Glomerular visceral epithelial cell (primary cell): ENCODE results near the gene RNF128.

Experiments
- DNase-seq: peaks from one replicate; pipeline ENCODE4 v3.0.0-alpha.2; 2016; ENCODE audit errors: extremely low spot score

Gene RNF128, protein sequence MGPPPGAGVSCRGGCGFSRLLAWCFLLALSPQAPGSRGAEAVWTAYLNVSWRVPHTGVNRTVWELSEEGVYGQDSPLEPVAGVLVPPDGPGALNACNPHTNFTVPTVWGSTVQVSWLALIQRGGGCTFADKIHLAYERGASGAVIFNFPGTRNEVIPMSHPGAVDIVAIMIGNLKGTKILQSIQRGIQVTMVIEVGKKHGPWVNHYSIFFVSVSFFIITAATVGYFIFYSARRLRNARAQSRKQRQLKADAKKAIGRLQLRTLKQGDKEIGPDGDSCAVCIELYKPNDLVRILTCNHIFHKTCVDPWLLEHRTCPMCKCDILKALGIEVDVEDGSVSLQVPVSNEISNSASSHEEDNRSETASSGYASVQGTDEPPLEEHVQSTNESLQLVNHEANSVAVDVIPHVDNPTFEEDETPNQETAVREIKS

DNA sequence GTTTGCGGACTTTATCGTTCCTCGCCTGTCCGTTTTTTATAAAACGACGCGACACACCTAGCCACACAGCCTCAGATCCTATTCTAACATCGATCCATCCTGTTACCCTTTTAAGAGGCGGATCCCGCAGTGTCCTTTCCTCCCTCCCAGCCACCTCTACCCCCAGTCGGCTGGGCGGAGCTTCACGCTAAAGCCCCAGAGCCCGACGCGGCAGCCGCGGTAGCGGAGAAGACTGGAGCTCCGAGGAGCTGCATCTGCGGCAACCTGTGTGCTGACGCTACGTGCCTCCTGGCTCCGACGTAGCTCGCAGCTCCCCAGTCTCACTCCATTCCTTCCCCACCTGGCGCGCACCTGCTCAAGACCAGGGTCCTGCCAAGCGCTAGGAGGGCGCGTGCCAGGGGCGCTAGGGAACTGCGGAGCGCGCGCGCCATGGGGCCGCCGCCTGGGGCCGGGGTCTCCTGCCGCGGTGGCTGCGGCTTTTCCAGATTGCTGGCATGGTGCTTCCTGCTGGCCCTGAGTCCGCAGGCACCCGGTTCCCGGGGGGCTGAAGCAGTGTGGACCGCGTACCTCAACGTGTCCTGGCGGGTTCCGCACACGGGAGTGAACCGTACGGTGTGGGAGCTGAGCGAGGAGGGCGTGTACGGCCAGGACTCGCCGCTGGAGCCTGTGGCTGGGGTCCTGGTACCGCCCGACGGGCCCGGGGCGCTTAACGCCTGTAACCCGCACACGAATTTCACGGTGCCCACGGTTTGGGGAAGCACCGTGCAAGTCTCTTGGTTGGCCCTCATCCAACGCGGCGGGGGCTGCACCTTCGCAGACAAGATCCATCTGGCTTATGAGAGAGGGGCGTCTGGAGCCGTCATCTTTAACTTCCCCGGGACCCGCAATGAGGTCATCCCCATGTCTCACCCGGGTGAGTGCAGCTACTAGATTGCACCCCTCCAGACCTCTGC, at the start of gene RNF128:
RNF128 (plus strand) TSS at position 217 of the 953 bp plus-strand sequence; CDS start at position 430, 213 bp downstream.
- DNase-seq: peak; percentile 68

- no peak for DNase-seq
Measured at GRCh38 chrX:106680716-106681115, 45.8 kb upstream of the RNF128 start.

- no peak for DNase-seq
Measured at GRCh38 chrX:106684207-106684606, 42.3 kb upstream of the RNF128 start.

DNA sequence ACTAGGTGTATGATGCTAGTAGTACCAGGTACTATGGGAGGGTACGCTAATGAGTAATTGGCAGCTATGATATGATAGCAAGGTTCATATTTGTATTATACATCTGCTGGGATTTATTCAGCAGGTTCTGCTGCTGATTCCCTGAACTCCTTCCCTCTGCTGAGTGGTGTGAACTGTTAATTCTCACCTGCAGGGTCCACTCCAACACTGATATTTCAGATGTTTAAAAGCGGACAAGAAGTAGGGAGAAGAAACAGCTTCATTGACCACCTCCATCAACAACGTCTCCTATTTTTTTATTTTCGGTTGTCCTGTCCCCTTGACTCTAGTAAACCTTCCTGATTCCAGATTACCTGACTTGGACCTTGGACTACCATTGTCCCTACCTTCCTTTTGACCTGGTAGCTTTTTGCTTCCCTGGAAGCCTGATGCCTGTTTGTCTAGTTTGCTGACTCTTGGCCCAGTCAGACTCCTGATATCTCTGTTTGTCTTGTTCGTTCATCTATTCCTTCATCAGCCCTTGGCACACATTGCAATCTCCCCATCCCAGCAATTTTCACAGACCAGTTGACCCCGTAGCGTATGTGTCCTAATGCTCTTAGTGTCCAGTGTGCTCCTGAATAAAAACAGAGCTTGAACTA, 34.0 kb upstream of the RNF128 start:
- no peak for DNase-seq

- no peak for DNase-seq
Measured at GRCh38 chrX:106696502-106696901, 30.0 kb upstream of the RNF128 start.

GRCh38 chrX:106698693-106699092, 27.8 kb upstream of the RNF128 start:
- DNase-seq: no peak

- no peak for DNase-seq
Measured at GRCh38 chrX:106702636-106703035, 23.9 kb upstream of the RNF128 start.

- no peak for DNase-seq
Measured at GRCh38 chrX:106706466-106706865, 20.0 kb upstream of the RNF128 start.

DNA sequence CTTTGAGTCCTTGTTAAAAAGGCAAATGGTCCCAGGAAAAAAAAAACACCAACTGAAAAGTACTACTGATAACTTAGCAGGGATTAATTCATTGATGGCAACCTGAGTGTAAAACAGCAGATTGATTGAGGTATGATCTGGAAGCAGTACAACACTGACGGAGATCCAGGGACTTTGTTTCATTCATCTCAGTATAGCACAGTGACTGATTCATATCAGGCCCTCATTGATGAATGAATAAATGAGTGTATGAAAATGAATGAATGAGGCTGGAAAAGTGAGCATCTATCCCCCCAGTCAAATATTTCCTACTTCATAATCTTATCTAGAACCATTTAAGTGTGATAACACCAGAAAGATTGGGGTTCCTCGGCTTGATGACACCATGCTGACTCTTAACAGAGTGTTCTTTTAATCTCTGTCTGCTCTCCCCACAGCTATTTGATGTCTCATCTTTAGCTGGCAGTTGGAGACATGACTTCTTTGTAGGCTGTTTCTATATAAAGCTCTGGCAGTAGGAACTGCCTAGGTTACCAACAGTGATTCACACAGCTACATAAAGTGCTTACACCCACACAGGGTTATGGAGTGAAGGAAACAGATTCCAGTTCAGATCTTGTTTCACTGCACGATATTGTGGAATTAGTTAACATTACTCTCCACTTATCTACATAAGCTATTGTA, 18.6 kb upstream of the RNF128 start:
- peak; percentile 73 for DNase-seq

DNA sequence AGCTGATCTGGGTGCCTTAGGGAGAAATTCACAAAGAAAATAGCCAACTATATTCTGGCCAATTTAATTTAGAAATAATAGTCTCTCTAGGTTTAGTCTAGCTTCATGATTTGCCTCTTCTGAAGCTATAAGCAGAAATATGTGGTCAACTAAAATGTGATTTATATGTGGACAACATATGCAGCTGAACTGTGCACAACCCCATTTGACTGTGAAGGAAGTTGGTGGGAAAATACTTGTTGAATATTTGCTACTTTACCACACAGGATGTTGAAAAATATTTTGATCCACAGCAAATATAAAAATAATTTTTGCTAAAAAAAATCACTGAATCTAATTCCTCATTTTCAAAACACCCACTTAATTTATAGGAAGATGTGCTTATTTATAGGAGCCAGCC, 15.7 kb upstream of the RNF128 start:
- DNase-seq: no peak

DNA sequence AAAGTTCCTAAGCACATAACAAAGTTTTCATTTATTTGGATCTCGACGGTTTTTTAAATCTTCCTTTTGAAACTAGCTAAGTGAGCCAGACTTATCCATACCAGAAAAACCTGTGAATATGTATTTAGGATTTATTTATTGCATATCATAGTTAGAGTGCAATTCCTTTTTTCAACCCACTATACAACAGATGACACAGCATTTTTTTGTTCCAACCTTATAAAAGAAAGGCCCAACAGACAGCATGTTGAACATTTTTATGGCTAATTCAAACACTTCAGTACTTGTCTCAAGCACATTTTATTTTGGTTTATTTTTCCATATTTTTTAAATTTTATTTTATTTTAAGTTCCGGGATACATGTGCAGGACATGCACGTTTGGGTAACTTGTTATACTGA, 15.1 kb upstream of the RNF128 start:
- no peak for DNase-seq

- DNase-seq: no peak
Measured at GRCh38 chrX:106716004-106716403, 10.5 kb upstream of the RNF128 start.

DNA sequence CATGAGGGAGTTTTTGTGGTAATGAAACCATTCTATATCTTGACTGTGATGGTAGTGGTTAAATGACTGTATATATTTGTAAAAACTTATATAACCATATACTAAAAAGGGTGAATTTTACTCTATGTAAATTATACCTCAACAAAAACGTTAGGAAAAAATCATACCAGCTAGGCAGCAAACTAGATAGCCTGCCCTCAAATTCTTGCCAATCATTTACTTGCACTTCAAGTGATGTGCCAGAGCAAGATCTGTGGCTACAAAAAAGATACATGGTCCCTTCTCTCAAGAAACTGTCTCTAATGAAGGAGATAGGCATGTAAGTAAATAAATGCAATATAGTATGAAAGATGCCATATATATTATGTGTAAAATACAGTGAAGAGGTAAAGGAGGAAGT, 10.0 kb upstream of the RNF128 start:
- no peak for DNase-seq

- no peak for DNase-seq
Measured at GRCh38 chrX:106718709-106719108, 7.8 kb upstream of the RNF128 start.

GRCh38 chrX:106725931-106726330, 570 bp upstream of the RNF128 start:
- no peak for DNase-seq

DNA sequence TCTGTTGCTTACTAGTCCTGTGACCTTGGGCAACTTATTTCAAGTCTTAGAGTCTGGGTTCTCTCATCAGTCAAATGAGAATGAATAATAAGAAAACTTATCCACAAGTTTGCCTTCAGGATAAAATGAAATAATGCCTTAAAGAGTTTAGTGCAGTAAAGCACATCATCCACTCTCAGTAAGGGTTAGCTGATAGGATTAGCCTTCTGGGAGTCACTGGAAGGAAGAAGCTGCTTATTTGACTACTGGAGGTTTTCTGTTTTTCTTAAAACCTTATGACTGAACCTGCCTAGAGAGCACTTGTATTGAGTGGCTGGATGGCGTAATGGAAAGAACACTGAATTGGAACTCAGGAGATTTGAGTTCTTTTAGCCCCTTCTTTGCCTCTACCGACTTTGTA, 1.8 kb downstream of the RNF128 start:
- DNase-seq: no peak

GRCh38 chrX:106730401-106730800, 3.9 kb downstream of the RNF128 start:
- no peak for DNase-seq

- no peak for DNase-seq
Measured at GRCh38 chrX:106731590-106731989, 5.1 kb downstream of the RNF128 start.

- no peak for DNase-seq
Measured at GRCh38 chrX:106734827-106735226, 8.3 kb downstream of the RNF128 start.

DNA sequence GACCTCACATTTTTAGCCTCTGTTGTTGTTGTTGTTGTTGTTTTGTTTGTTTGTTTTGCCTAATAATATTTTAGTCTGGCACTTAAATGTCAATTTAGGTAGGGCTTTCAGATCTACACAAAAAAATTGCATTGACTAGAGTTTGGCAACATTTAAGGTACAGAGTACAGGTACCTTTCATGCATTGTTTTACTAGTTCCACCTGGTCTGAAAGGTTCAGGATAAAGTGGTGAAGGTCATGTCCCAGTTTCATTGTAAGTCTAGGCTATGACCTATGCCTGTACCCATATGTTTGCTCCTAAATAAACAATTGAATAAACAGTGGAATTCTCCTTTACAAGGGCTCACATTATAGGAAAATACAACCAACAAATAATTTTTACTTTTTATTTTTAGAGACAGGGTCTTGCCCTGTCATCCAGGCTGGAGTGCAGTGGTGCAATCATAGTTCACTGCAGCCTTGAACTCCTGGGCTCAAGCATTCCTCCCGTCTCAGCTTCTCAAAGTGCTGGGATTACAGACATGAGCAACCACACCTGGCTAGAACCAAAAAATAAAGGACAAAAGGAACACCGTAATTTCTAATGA, 13.8 kb downstream of the RNF128 start:
- no peak for DNase-seq

GRCh38 chrX:106742193-106742592, 15.7 kb downstream of the RNF128 start:
- DNase-seq: no peak
